ENCODE data around the gene PLA2G4A.

PLA2G4A gene

GRCh38 chr1:186845576-186846210, 16.9 kb downstream of the PLA2G4A start:
- no peak for TF ChIP-seq CTCF (IDR thresholded peaks at IDR 0.05; ENCODE audit: low read depth, low read length)
- DNase-seq (ENCODE audit: low read depth in 2 of 2) = peak in 1 of 2 donors; percentile 27
- H3K4me3 ChIP-seq (replicated peaks in 1 of 2; ENCODE audit: low read depth in 2 of 2, low read length in 2 of 2) = no peak overlapping the region

- peak in 1 of 2 donors; percentile 39 for DNase-seq (ENCODE audit: low read depth in 2 of 2)
- H3K4me3 ChIP-seq (replicated peaks in 1 of 2; ENCODE audit: low read depth in 2 of 2, low read length in 2 of 2) = no peak overlapping the region
- no peak for TF ChIP-seq CTCF (IDR thresholded peaks at IDR 0.05; ENCODE audit: low read depth, low read length)
Measured at GRCh38 chr1:186848509-186849130, 19.9 kb downstream of the PLA2G4A start.

GRCh38 chr1:186849271-186849671, 20.5 kb downstream of the PLA2G4A start:
- no peak for TF ChIP-seq CTCF (IDR thresholded peaks at IDR 0.05; ENCODE audit: low read depth, low read length)
- DNase-seq (ENCODE audit: low read depth in 2 of 2) = no peak
- no peak overlapping the region for H3K4me3 ChIP-seq (replicated peaks in 1 of 2; ENCODE audit: low read depth in 2 of 2, low read length in 2 of 2)

- no peak for TF ChIP-seq CTCF (IDR thresholded peaks at IDR 0.05; ENCODE audit: low read depth, low read length)
- no peak for DNase-seq (ENCODE audit: low read depth in 2 of 2)
- no peak overlapping the region for H3K4me3 ChIP-seq (replicated peaks in 1 of 2; ENCODE audit: low read depth in 2 of 2, low read length in 2 of 2)
Measured at GRCh38 chr1:186849826-186850225, 21.1 kb downstream of the PLA2G4A start.

GRCh38 chr1:186854102-186854501, 25.4 kb downstream of the PLA2G4A start:
- no peak overlapping the region for H3K4me3 ChIP-seq (replicated peaks in 1 of 2; ENCODE audit: low read depth in 2 of 2, low read length in 2 of 2)
- no peak for DNase-seq (ENCODE audit: low read depth in 2 of 2)
- no peak for TF ChIP-seq CTCF (IDR thresholded peaks at IDR 0.05; ENCODE audit: low read depth, low read length)

GRCh38 chr1:186858923-186859322, 30.2 kb downstream of the PLA2G4A start:
- TF ChIP-seq CTCF (IDR thresholded peaks at IDR 0.05; ENCODE audit: low read depth, low read length) = no peak
- no peak overlapping the region for H3K4me3 ChIP-seq (replicated peaks in 1 of 2; ENCODE audit: low read depth in 2 of 2, low read length in 2 of 2)
- DNase-seq (ENCODE audit: low read depth in 2 of 2) = peak in 1 of 2 donors; percentile 34
